ES-I3 (cell line): Measurements from ENCODE around the gene NACAD.
"Not testable (repeated sequence)": the region's sequence is repeated elsewhere in the genome, so short reads cannot be mapped to it uniquely, and the experiment has no call there.

Experiments used
- H3K36me3 ChIP-seq: 2 replicates; pipeline ENCODE4 v1.6.1; 2013; ENCODE audit warnings: mild to moderate bottlenecking, low read length, control low read depth, moderate library complexity; ENCODE audit not compliant: insufficient read depth
- H3K4me1 ChIP-seq: 2 replicates; pipeline ENCODE4 v1.6.1; 2013; ENCODE audit warnings: mild to moderate bottlenecking, control low read depth, low read length; ENCODE audit not compliant: insufficient read depth
- H3K9ac ChIP-seq: 2 replicates; pipeline ENCODE4 v1.6.1; 2013; ENCODE audit warnings: low read depth, mild to moderate bottlenecking, low read length, moderate library complexity
- H3K9me3 ChIP-seq: 2 replicates; pipeline ENCODE4 v1.6.1; 2013; ENCODE audit warnings: mild to moderate bottlenecking, low read length, moderate library complexity; ENCODE audit not compliant: control insufficient read depth, insufficient read depth

NACAD gene

GRCh38 chr7:45048748-45049147, 40.0 kb downstream of the NACAD start:
- no peak overlapping the region for H3K9ac ChIP-seq
- no peaks in the 10 kb centered on the region; the same call in 1 of the 2 replicates for H3K36me3 ChIP-seq
- no peaks in the 10 kb centered on the region for H3K4me1 ChIP-seq
- H3K9me3 ChIP-seq = no peaks in the 10 kb centered on the region

DNA sequence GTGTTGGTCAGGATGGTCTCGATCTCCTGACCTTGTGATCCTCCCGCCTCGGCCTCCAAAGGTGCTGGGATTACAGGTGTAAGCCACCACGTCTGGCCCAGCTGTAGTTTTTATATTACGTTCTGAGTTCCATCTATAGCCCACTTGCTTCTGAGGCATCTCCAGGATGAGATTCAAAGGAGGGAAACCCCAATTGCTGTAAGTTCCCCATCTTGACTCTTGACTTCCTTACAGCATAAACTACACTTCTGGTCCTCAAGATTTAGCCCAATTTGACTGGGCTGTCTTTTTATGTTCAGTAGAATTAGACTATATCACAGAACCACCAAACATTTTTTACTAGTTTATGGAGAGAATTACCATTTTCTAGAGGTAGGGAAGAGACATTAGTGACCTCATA, 44.4 kb downstream of the NACAD start:
- Histone ChIP-seq H3K4me1 (no peaks in the 10 kb centered on the region), H3K9ac (no peak overlapping the region), H3K36me3 (peaks cover 3% of the 10 kb centered on the region; the same call in 1 of the 2 replicates), H3K9me3 (no peaks in the 10 kb centered on the region)

DNA sequence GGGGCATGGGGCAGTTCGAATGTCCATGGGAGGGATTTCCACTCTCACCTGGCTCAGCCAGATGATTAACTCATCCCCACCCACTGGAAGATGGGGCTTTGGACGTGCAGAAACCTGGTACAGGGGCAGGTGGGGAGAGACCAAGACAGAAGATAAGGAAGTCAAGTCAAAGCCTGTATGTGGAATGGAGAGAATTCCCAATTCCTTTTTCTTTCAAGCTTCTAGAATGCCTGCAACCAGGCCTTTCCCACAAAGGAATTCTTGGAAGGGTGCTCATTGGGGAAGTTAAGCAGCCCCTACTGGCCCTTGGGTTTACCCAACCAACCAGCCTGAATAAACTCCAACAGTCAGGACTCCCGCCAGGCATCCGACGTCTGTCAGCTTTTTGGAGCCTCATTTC, 49.7 kb downstream of the NACAD start:
- Histone ChIP-seq H3K9me3 (no peaks in the 10 kb centered on the region), H3K9ac (no peak overlapping the region), H3K36me3 (peaks cover 10% of the 10 kb centered on the region; the same call in 1 of the 2 replicates), H3K4me1 (no peaks in the 10 kb centered on the region)

GRCh38 chr7:45037876-45038275, 50.9 kb downstream of the NACAD start:
- no peaks in the 10 kb centered on the region for H3K9me3 ChIP-seq

GRCh38 chr7:45036796-45037195, 52.0 kb downstream of the NACAD start:
- Histone ChIP-seq H3K36me3 (peaks cover 10% of the 10 kb centered on the region; the same call in 1 of the 2 replicates), H3K9ac (no peak overlapping the region), H3K9me3 (no peaks in the 10 kb centered on the region), H3K4me1 (no peaks in the 10 kb centered on the region)

More at GRCh38 chr7:45037876-45038275, 50.9 kb downstream of the NACAD start:
- Histone ChIP-seq H3K9ac (no peak overlapping the region), H3K36me3 (peaks cover 10% of the 10 kb centered on the region; the same call in 1 of the 2 replicates), H3K4me1 (no peaks in the 10 kb centered on the region)

- no peak overlapping the region for H3K9ac ChIP-seq
- H3K36me3 ChIP-seq = peaks cover 10% of the 10 kb centered on the region; the same call in 1 of the 2 replicates
- H3K4me1 ChIP-seq = no peaks in the 10 kb centered on the region
- no peaks in the 10 kb centered on the region for H3K9me3 ChIP-seq
Measured at GRCh38 chr7:45036317-45036716, 52.5 kb downstream of the NACAD start.

DNA sequence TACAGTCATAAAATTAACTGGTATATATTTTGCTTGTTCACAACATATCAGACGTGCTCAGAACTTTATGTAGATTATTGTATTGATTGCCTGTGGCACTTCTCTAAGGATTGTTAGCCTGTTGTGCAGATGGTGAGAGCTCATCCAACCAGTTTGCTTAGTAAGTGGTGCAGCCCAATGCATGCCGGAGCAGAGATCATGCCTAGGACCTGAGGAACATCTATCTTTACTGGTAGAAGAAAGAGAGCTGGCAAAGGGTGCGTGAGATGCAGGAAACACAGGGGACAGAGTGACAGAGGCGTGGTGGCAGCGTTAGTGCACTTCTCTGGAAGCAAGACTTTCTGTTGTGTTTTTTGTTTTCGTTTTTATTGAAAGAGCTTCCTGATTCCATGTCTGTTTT, 52.9 kb downstream of the NACAD start:
- Histone ChIP-seq H3K36me3 (peaks cover 10% of the 10 kb centered on the region; the same call in 1 of the 2 replicates), H3K9me3 (no peaks in the 10 kb centered on the region), H3K9ac (no peak overlapping the region), H3K4me1 (no peaks in the 10 kb centered on the region)

DNA sequence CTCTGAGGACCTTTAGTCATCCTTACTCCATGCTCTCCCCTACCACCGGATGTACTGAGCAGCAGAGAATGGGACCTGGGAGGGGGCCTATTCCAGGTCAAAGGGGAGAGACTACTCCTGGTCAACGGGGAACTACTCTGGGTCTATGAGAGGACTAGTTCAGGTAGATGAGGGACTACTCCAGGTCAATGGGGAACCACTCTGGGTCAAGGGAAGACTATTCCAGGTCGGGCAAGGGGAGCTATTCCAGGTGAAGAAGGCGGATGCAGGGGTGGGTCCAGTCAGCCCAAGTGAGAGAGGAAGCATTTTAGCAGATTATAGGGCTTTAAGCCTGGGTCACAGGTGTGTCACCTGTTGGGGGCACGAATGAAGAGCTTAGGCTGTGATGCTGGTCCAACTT, 53.4 kb downstream of the NACAD start:
- peaks cover 8% of the 10 kb centered on the region; the same call in 1 of the 2 replicates for H3K36me3 ChIP-seq
- no peaks in the 10 kb centered on the region for H3K9me3 ChIP-seq
- H3K9ac ChIP-seq = no peak overlapping the region
- H3K4me1 ChIP-seq = no peaks in the 10 kb centered on the region

DNA sequence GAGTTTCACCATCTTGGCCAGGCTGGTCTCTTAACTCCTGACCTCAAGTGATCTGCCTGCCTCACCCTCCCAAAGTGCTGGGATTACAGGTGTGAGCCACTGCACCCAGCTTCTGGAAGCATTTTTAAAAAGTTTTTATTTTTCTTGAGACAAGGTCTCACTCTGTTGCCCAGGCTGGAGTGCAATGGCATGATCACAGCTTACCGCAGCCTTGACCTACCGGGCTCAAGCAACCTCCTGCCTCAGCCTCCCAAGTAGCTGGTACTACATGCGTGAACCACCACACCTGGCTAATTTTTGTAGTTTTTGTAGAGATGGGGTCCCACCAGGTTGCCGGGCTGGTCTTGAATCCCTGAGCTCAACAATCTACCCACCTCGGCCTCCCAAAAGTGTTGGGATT, 54.1 kb downstream of the NACAD start:
- not testable (repeated sequence) for H3K4me1 ChIP-seq, H3K9me3 ChIP-seq, H3K36me3 ChIP-seq, H3K9ac ChIP-seq

GRCh38 chr7:45033931-45034290, 54.9 kb downstream of the NACAD start:
- Histone ChIP-seq H3K9me3 (no peaks in the 10 kb centered on the region), H3K4me1 (no peaks in the 10 kb centered on the region), H3K9ac (no peak overlapping the region), H3K36me3 (peaks cover 3% of the 10 kb centered on the region; the same call in 1 of the 2 replicates)

DNA sequence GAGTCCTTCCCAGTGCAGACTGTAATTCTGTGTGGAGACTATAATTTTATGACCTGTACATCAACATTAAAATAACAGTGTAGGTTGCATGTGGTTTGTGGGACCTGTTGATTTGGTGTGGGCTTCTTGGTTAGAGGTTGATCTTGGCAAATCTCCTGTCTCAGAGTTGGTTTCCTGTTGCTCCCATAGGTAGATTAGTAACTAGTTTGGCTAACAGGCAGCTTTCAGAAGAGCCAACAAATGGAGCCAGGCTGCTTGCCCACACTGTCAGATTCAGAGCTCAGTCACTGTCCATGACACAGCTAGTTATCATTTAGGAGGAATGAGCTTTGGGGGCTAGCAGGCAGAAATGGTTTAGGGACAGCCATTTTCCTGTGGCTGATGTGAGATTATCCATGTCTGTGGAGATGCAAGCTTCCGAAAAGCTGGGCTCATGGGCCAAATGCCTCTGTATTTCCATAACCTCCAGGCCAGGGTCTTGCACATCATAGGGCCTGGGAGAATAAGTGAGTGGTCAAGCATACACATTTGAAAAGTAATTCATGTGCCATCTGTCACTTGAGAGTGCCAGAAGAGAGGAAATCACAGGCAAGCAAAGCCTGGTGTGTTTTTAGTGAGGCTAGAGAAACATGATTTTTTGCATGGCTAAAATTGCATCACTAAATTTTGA, 55.4 kb downstream of the NACAD start:
- no peak overlapping the region for H3K9ac ChIP-seq
- H3K4me1 ChIP-seq = no peaks in the 10 kb centered on the region
- no peaks in the 10 kb centered on the region for H3K9me3 ChIP-seq
- H3K36me3 ChIP-seq = no peaks in the 10 kb centered on the region

DNA sequence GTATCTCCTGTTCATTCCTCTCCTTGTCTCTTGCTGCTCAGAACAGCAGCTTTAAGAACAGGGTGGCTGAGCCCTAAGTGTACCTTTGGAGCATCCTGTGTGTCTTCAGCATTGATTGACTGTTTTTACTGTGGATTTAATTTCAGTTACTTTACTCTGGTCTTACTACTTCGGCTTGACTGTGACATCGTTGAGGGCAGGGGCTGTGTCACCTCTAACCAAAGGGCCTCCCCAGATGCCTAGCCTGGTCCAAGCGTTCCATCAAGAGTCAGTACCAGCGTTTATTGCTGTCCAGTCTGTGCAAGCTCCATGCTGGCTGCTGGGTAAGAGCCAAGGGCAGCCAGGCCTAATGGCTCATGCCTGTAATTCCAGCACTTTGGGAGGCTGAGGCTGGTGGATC, 56.3 kb downstream of the NACAD start:
- no peaks in the 10 kb centered on the region for H3K4me1 ChIP-seq
- no peaks in the 10 kb centered on the region for H3K36me3 ChIP-seq
- H3K9ac ChIP-seq = no peak overlapping the region

GRCh38 chr7:45031829-45032228, 56.9 kb downstream of the NACAD start:
- Histone ChIP-seq H3K4me1 (no peaks in the 10 kb centered on the region), H3K9me3 (no peaks in the 10 kb centered on the region), H3K9ac (no peak overlapping the region), H3K36me3 (no peaks in the 10 kb centered on the region)

More for the DNA sequence above, 56.3 kb downstream of the NACAD start:
- no peaks in the 10 kb centered on the region for H3K9me3 ChIP-seq
